Measurements from ENCODE around the gene CASZ1.
A peak's percentile ranks its signal among the peaks of the same experiment; 100 is the strongest.

CASZ1 gene

GRCh38 chr1:10799726-10800125, 3.3 kb upstream of the CASZ1 start:
- H3K27me3 ChIP-seq (ENCODE audit: insufficient read depth, poor library complexity, severe bottlenecking) = peaks cover 9% of the 10 kb centered on the region
- DNase-seq (ENCODE audit: low spot score) = no peak

GRCh38 chr1:10795276-10796021, 997 bp downstream of the CASZ1 start:
- Histone ChIP-seq H3K36me3 (ENCODE audit: low read depth) (no peaks in the 10 kb centered on the region), H3K27ac (ENCODE audit: poor library complexity, severe bottlenecking) (no peak overlapping the region), H3K4me3 (ENCODE audit: severe bottlenecking) (peak overlapping the region; percentile 60), H3K4me1 (ENCODE audit: insufficient read depth, poor library complexity, severe bottlenecking) (peaks cover 7% of the 10 kb centered on the region), H3K9me3 (ENCODE audit: severe bottlenecking) (no peaks in the 10 kb centered on the region), H3K27me3 (ENCODE audit: insufficient read depth, poor library complexity, severe bottlenecking) (peaks cover 42% of the 10 kb centered on the region)
- no peak for DNase-seq (ENCODE audit: low spot score)
- no peak for TF ChIP-seq CTCF (IDR thresholded peaks at IDR 0.05; ENCODE audit: poor library complexity, severe bottlenecking)
- peak; percentile 24 for ATAC-seq (ENCODE audit: low read depth)

More at GRCh38 chr1:10799726-10800125, 3.3 kb upstream of the CASZ1 start:
- Histone ChIP-seq H3K27ac (ENCODE audit: poor library complexity, severe bottlenecking) (no peak overlapping the region), H3K9me3 (ENCODE audit: severe bottlenecking) (no peaks in the 10 kb centered on the region), H3K36me3 (ENCODE audit: low read depth) (no peaks in the 10 kb centered on the region), H3K4me3 (ENCODE audit: severe bottlenecking) (no peak overlapping the region), H3K4me1 (ENCODE audit: insufficient read depth, poor library complexity, severe bottlenecking) (peaks cover 13% of the 10 kb centered on the region)
- no peak for TF ChIP-seq CTCF (IDR thresholded peaks at IDR 0.05; ENCODE audit: poor library complexity, severe bottlenecking)
- ATAC-seq (ENCODE audit: low read depth) = no peak

GRCh38 chr1:10794724-10795275, 1.6 kb downstream of the CASZ1 start:
- Histone ChIP-seq H3K27me3 (ENCODE audit: insufficient read depth, poor library complexity, severe bottlenecking) (peaks cover 42% of the 10 kb centered on the region), H3K27ac (ENCODE audit: poor library complexity, severe bottlenecking) (no peak overlapping the region), H3K9me3 (ENCODE audit: severe bottlenecking) (no peaks in the 10 kb centered on the region), H3K36me3 (ENCODE audit: low read depth) (no peaks in the 10 kb centered on the region), H3K4me1 (ENCODE audit: insufficient read depth, poor library complexity, severe bottlenecking) (peaks cover 7% of the 10 kb centered on the region), H3K4me3 (ENCODE audit: severe bottlenecking) (peak overlapping the region; percentile 60)
- no peak for TF ChIP-seq CTCF (IDR thresholded peaks at IDR 0.05; ENCODE audit: poor library complexity, severe bottlenecking)
- DNase-seq (ENCODE audit: low spot score) = no peak
- ATAC-seq (ENCODE audit: low read depth) = peak; percentile 10; the same call in 1 of the 3 replicates

GRCh38 chr1:10793129-10793651, 3.3 kb downstream of the CASZ1 start:
- H3K27me3 ChIP-seq (ENCODE audit: insufficient read depth, poor library complexity, severe bottlenecking) = peaks cover 42% of the 10 kb centered on the region
- H3K4me1 ChIP-seq (ENCODE audit: insufficient read depth, poor library complexity, severe bottlenecking) = peaks cover 7% of the 10 kb centered on the region
- no peaks in the 10 kb centered on the region for H3K36me3 ChIP-seq (ENCODE audit: low read depth)
- H3K27ac ChIP-seq (ENCODE audit: poor library complexity, severe bottlenecking) = no peak overlapping the region
- H3K9me3 ChIP-seq (ENCODE audit: severe bottlenecking) = no peaks in the 10 kb centered on the region
- no peak for TF ChIP-seq CTCF (IDR thresholded peaks at IDR 0.05; ENCODE audit: poor library complexity, severe bottlenecking)
- ATAC-seq (ENCODE audit: low read depth) (no peak), DNase-seq (ENCODE audit: low spot score) (no peak)
- peak overlapping the region; percentile 2 for H3K4me3 ChIP-seq (ENCODE audit: severe bottlenecking)
